Neuronal stem cell (in vitro differentiated cells): ENCODE data around the gene L3MBTL4.

ENCODE experiments used
- DNase-seq: peaks from one replicate; pipeline ENCODE4 v3.0.0-alpha.2; 2013; ENCODE audit warnings: low spot score
- H2AFZ ChIP-seq: one replicate; pipeline ENCODE4 v1.6.1; 2013; ENCODE audit warnings: mild to moderate bottlenecking, low read length, inconsistent platforms
- H2AK5ac ChIP-seq: 2 replicates; pipeline ENCODE4 v1.6.1; 2013; ENCODE audit warnings: low read depth, mild to moderate bottlenecking, inconsistent platforms, low read length, moderate library complexity, mixed read lengths
- H2BK120ac ChIP-seq: 2 replicates; pipeline ENCODE4 v1.6.1; 2013; ENCODE audit warnings: low read depth, mild to moderate bottlenecking, inconsistent platforms, low read length, moderate library complexity, mixed read lengths
- H2BK12ac ChIP-seq: one replicate; pipeline ENCODE4 v1.6.1; 2013; ENCODE audit warnings: low read length, inconsistent platforms
- H2BK15ac ChIP-seq: 2 replicates; pipeline ENCODE4 v1.6.1; 2013; ENCODE audit warnings: mild to moderate bottlenecking, low read length, inconsistent platforms, mixed read lengths
- H2BK5ac ChIP-seq: one replicate; pipeline ENCODE4 v1.6.1; 2013; ENCODE audit warnings: inconsistent platforms, mild to moderate bottlenecking, low read length, moderate library complexity
- H3K14ac ChIP-seq: one replicate; pipeline ENCODE4 v1.6.1; 2013; ENCODE audit warnings: low read length, inconsistent platforms
- H3K18ac ChIP-seq: 2 replicates; pipeline ENCODE4 v1.6.1; 2013; ENCODE audit warnings: low read length, inconsistent platforms
- H3K23ac ChIP-seq: 2 replicates; pipeline ENCODE4 v1.6.1; 2013; ENCODE audit warnings: low read depth, mild to moderate bottlenecking, mixed read lengths, low read length, inconsistent platforms; ENCODE audit not compliant: poor library complexity
- H3K27ac ChIP-seq: replicated peaks from 3 replicates; pipeline ENCODE4 v1.5.1; 2013; ENCODE audit warnings: low read length, inconsistent platforms
- H3K27me3 ChIP-seq, 3 experiments: 2 replicates each; pipeline ENCODE4 v1.6.1; 2013; ENCODE audit warnings: low read length in 3 of 3, mild to moderate bottlenecking in 2 of 3, inconsistent platforms in 1 of 3, low read depth in 1 of 3, mixed read lengths in 1 of 3, moderate library complexity in 1 of 3; ENCODE audit not compliant: control insufficient read depth in 3 of 3, insufficient read depth in 3 of 3
- H3K36me3 ChIP-seq, 2 donors: replicated peaks in 1 of 2; 2 replicates each; pipeline ENCODE4 v1.6.1; 2013; ENCODE audit warnings: low read length in 2 of 2; ENCODE audit not compliant: control insufficient read depth in 2 of 2, insufficient read depth in 2 of 2
- H3K4ac ChIP-seq: 2 replicates; pipeline ENCODE4 v1.6.1; 2013; ENCODE audit warnings: inconsistent platforms, mild to moderate bottlenecking, low read length, moderate library complexity
- H3K4me1 ChIP-seq, 2 donors: 1 replicate in 1 of 2; 2 replicates in 1 of 2; pipeline ENCODE4 v1.6.1; 2013; ENCODE audit warnings: low read length in 2 of 2, low read depth in 1 of 2; ENCODE audit not compliant: control insufficient read depth in 2 of 2, insufficient read depth in 1 of 2
- H3K4me2 ChIP-seq: one replicate; pipeline ENCODE4 v1.6.1; 2013; ENCODE audit warnings: mild to moderate bottlenecking, low read length, inconsistent platforms; ENCODE audit not compliant: insufficient read depth, poor library complexity, severe bottlenecking
- H3K4me3 ChIP-seq, 2 donors: 2 replicates each; pipeline ENCODE4 v1.5.1; 2013; ENCODE audit warnings: low read length in 2 of 2, mild to moderate bottlenecking in 2 of 2, inconsistent platforms in 1 of 2, moderate library complexity in 1 of 2
- H3K79me1 ChIP-seq: one replicate; pipeline ENCODE4 v1.6.1; 2013; ENCODE audit warnings: low read depth, mild to moderate bottlenecking, inconsistent platforms, low read length, moderate library complexity
- H3K9ac ChIP-seq: one replicate; pipeline ENCODE4 v1.6.1; 2013; ENCODE audit warnings: mild to moderate bottlenecking, low read depth, low read length, inconsistent platforms; ENCODE audit not compliant: poor library complexity
- H3K9me3 ChIP-seq, 2 donors: replicated peaks in 1 of 2; 2 replicates each; pipeline versions ENCODE3 to v1.6.1; 2013; ENCODE audit warnings: low read length in 2 of 2, mild to moderate bottlenecking in 2 of 2, inconsistent platforms in 1 of 2, low read depth in 1 of 2, mixed read lengths in 1 of 2, moderate library complexity in 1 of 2; ENCODE audit not compliant: control insufficient read depth in 2 of 2, insufficient read depth in 1 of 2
- H4K8ac ChIP-seq: one replicate; pipeline ENCODE4 v1.6.1; 2013; ENCODE audit warnings: low read depth, mild to moderate bottlenecking, inconsistent platforms, low read length, moderate library complexity
- H4K91ac ChIP-seq: one replicate; pipeline ENCODE4 v1.6.1; 2013; ENCODE audit warnings: low read length, low read depth, mild to moderate bottlenecking, inconsistent platforms; ENCODE audit not compliant: poor library complexity
- WGBS, 2 donors: extraction: QIAGEN DNeasy Blood & Tissue Kit; methylation state at CpG; one replicate each; pipeline ENCODE4 v1.1.7; 2013; ENCODE audit warnings: missing lambda C conversion rate in 2 of 2, mixed read lengths in 1 of 2; ENCODE audit not compliant: insufficient read length in 2 of 2, insufficient replicate concordance in 1 of 2; ENCODE audit errors: extremely low coverage in 2 of 2; 5-methylcytosine and 5-hydroxymethylcytosine counted together

L3MBTL4 gene

GRCh38 chr18:6355789-6356589 lies 58.7 kb downstream of the L3MBTL4 start:
- H3K27me3 ChIP-seq: no peaks in the 10 kb centered on the region
- H3K4me1 ChIP-seq: no peaks in the 10 kb centered on the region
- H3K23ac ChIP-seq: no peak overlapping the region
- H3K18ac ChIP-seq: no peak overlapping the region
- no peak overlapping the region for H2BK12ac ChIP-seq
- H3K27ac ChIP-seq: no peak overlapping the region
- H4K8ac ChIP-seq: no peak overlapping the region
- no peaks in the 10 kb centered on the region for H3K9me3 ChIP-seq
- no peak overlapping the region for H4K91ac ChIP-seq
- no CpG with 5 or more reads among the region's 9 CpGs for WGBS, 2 donors
- DNase-seq: no peak
- H3K14ac ChIP-seq: no peak overlapping the region
- H2BK120ac ChIP-seq: no peak overlapping the region
- no peak overlapping the region for H2BK5ac ChIP-seq
- no peak overlapping the region for H2AK5ac ChIP-seq
- no peaks in the 10 kb centered on the region for H3K79me1 ChIP-seq
- no peak overlapping the region for H2AFZ ChIP-seq
- H3K4ac ChIP-seq: no peak overlapping the region
- H3K9ac ChIP-seq: no peak overlapping the region
- no peak overlapping the region for H3K4me2 ChIP-seq
- no peak overlapping the region for H3K4me3 ChIP-seq
- H3K36me3 ChIP-seq: no peaks in the 10 kb centered on the region
- H2BK15ac ChIP-seq: no peak overlapping the region

- Histone ChIP-seq H3K79me1 (no peaks in the 10 kb centered on the region), H3K4me3 (no peak overlapping the region), H3K9ac (no peak overlapping the region), H2AFZ (no peak overlapping the region), H3K4ac (no peak overlapping the region), H3K18ac (no peak overlapping the region), H2AK5ac (no peak overlapping the region), H2BK15ac (no peak overlapping the region), H3K9me3 (no peaks in the 10 kb centered on the region), H3K23ac (no peak overlapping the region), H3K36me3 (no peaks in the 10 kb centered on the region), H3K27ac (no peak overlapping the region), H3K14ac (no peak overlapping the region), H3K27me3 (no peaks in the 10 kb centered on the region), H2BK5ac (no peak overlapping the region), H4K91ac (no peak overlapping the region), H2BK12ac (no peak overlapping the region), H3K4me1 (no peaks in the 10 kb centered on the region), H3K4me2 (no peak overlapping the region), H2BK120ac (no peak overlapping the region), H4K8ac (no peak overlapping the region)
- no peak for DNase-seq
Observed at GRCh38 chr18:6352275-6352674, 62.4 kb downstream of the L3MBTL4 start.

GRCh38 chr18:6342990-6343389 lies 71.7 kb downstream of the L3MBTL4 start:
- no peak overlapping the region for H3K9ac ChIP-seq
- H4K8ac ChIP-seq: no peak overlapping the region
- H3K18ac ChIP-seq: no peak overlapping the region
- H3K14ac ChIP-seq: no peak overlapping the region
- no peak overlapping the region for H3K23ac ChIP-seq
- no peaks in the 10 kb centered on the region for H3K9me3 ChIP-seq
- H2BK12ac ChIP-seq: no peak overlapping the region
- H2BK120ac ChIP-seq: no peak overlapping the region
- no peaks in the 10 kb centered on the region for H3K4me1 ChIP-seq
- no CpG with 5 or more reads among the region's 2 CpGs for WGBS, 2 donors
- no peak overlapping the region for H3K27ac ChIP-seq
- no peak for DNase-seq
- H2BK5ac ChIP-seq: no peak overlapping the region
- H2AFZ ChIP-seq: no peak overlapping the region
- H3K4me3 ChIP-seq: no peak overlapping the region
- H3K4ac ChIP-seq: no peak overlapping the region
- H4K91ac ChIP-seq: no peak overlapping the region
- H3K36me3 ChIP-seq: no peaks in the 10 kb centered on the region
- no peak overlapping the region for H2AK5ac ChIP-seq
- H2BK15ac ChIP-seq: no peak overlapping the region
- H3K27me3 ChIP-seq: no peaks in the 10 kb centered on the region
- H3K79me1 ChIP-seq: no peaks in the 10 kb centered on the region
- H3K4me2 ChIP-seq: no peak overlapping the region

- H4K8ac ChIP-seq: no peak overlapping the region
- no peaks in the 10 kb centered on the region for H3K36me3 ChIP-seq
- no peaks in the 10 kb centered on the region for H3K79me1 ChIP-seq
- no peak overlapping the region for H3K4ac ChIP-seq
- H3K4me1 ChIP-seq: no peaks in the 10 kb centered on the region
- no peak overlapping the region for H3K18ac ChIP-seq
- no peaks in the 10 kb centered on the region for H3K27me3 ChIP-seq
- no peak overlapping the region for H4K91ac ChIP-seq
- no peak overlapping the region for H3K9ac ChIP-seq
- no peak overlapping the region for H2AFZ ChIP-seq
- H2BK15ac ChIP-seq: no peak overlapping the region
- no peaks in the 10 kb centered on the region for H3K9me3 ChIP-seq
- no peak overlapping the region for H3K23ac ChIP-seq
- no peak overlapping the region for H2BK12ac ChIP-seq
- no peak overlapping the region for H3K4me2 ChIP-seq
- H2AK5ac ChIP-seq: no peak overlapping the region
- H3K4me3 ChIP-seq: no peak overlapping the region
- no peak overlapping the region for H3K27ac ChIP-seq
- no peak overlapping the region for H2BK5ac ChIP-seq
- no peak overlapping the region for H2BK120ac ChIP-seq
- no peak overlapping the region for H3K14ac ChIP-seq
- DNase-seq: no peak
Observed at GRCh38 chr18:6341709-6342108, 73.0 kb downstream of the L3MBTL4 start.
